HepG2 (cell line): ENCODE results near the gene BIRC5. TPM values are rescaled to one million over a fixed set of nuclear protein-coding genes. Genes with fewer than 3 reads are reported as not detected.

Source experiments
- AKAP8 ChIP-seq: sonication (generic); formaldehyde crosslinking; IDR thresholded peaks from 2 replicates; pipeline ENCODE4 v1.5.1; 2020; ENCODE audit warnings: mild to moderate bottlenecking, missing genetic modification reagents
- GLI4 ChIP-seq: sonication (generic); formaldehyde crosslinking; IDR thresholded peaks from 2 replicates; pipeline ENCODE4 v1.5.1; 2020; ENCODE audit warnings: missing genetic modification reagents, mild to moderate bottlenecking, moderate library complexity, borderline replicate concordance
- GPBP1L1 ChIP-seq: sonication (generic); formaldehyde crosslinking; IDR thresholded peaks from 2 replicates; pipeline ENCODE4 v1.5.0; 2020; ENCODE audit warnings: mild to moderate bottlenecking, missing genetic modification reagents
- IKZF1 ChIP-seq: fragments of 450-650 bp; IDR thresholded peaks from 2 replicates; pipeline ENCODE4 v1.7.1; 2016
- LRRFIP1 ChIP-seq: sonication (generic); formaldehyde crosslinking; conservative IDR thresholded peaks from 2 replicates; pipeline ENCODE4 v1.4.0; 2020; ENCODE audit warnings: missing genetic modification reagents
- MAFK ChIP-seq, 2 experiments: IDR thresholded peaks in 1 of 2; conservative IDR thresholded peaks in 1 of 2; 2 replicates each; pipeline ENCODE4 v1.6.1; 2011; ENCODE audit warnings: improper control_type of control experiment in 2 of 2, low read length in 2 of 2
- RBFOX2 ChIP-seq: fragments of 200-400 bp; formaldehyde crosslinking; IDR thresholded peaks from 2 replicates; pipeline ENCODE4 v1.6.1; 2017; ENCODE audit warnings: low read depth, mild to moderate bottlenecking, low read length
- SMAD3 ChIP-seq: sonication (generic); formaldehyde crosslinking; IDR thresholded peaks from 2 replicates; pipeline ENCODE4 v1.4.0; 2020; ENCODE audit warnings: missing genetic modification reagents
- SOX13 ChIP-seq, 3 experiments: fragments of 450-650 bp in 1 of 3; sonication (generic) in 1 of 3; formaldehyde crosslinking in 1 of 3; IDR thresholded peaks in 2 of 3; conservative IDR thresholded peaks in 1 of 3; 2 replicates each; pipeline versions ENCODE4 v1.5.0 to v1.6.1; 2016 to 2020; ENCODE audit warnings: antibody characterized with exemption in 1 of 3, mild to moderate bottlenecking in 1 of 3, missing compliant biosample characterization in 1 of 3, missing genetic modification reagents in 1 of 3, moderate library complexity in 1 of 3
- SP140L ChIP-seq: sonication (generic); formaldehyde crosslinking; IDR thresholded peaks from 2 replicates; pipeline ENCODE4 v1.4.0; 2020; ENCODE audit warnings: missing genetic modification reagents, borderline replicate concordance
- TCF12 ChIP-seq, 2 experiments: fragments of 450-650 bp in 1 of 2; sonication (generic) in 1 of 2; formaldehyde crosslinking in 1 of 2; IDR thresholded peaks; 2 replicates each; pipeline versions ENCODE4 v1.6.1 to v1.8.0; 2017 to 2022; ENCODE audit warnings: antibody characterized with exemption in 1 of 2, mild to moderate bottlenecking in 1 of 2, missing genetic modification reagents in 1 of 2, moderate library complexity in 1 of 2
- TCF7 ChIP-seq: sonication (generic); IDR thresholded peaks from 2 replicates; pipeline ENCODE4 v1.6.1; 2016; ENCODE audit warnings: antibody characterized with exemption, low read depth
- XBP1 ChIP-seq: sonication (generic); formaldehyde crosslinking; IDR thresholded peaks from 2 replicates; pipeline ENCODE4 v1.5.0; 2020; ENCODE audit warnings: missing genetic modification reagents
- ZFYVE20 ChIP-seq: sonication (generic); formaldehyde crosslinking; IDR thresholded peaks from 2 replicates; pipeline ENCODE4 v1.8.0; 2023; ENCODE audit warnings: low read depth, mild to moderate bottlenecking, moderate library complexity, missing genetic modification reagents, borderline replicate concordance
- ZNF501 ChIP-seq: sonication (generic); formaldehyde crosslinking; IDR thresholded peaks from 2 replicates; pipeline ENCODE4 v1.5.1; 2020; ENCODE audit warnings: mild to moderate bottlenecking, moderate library complexity, missing genetic modification reagents
- ZNF512 ChIP-seq: sonication (generic); formaldehyde crosslinking; IDR thresholded peaks from 2 replicates; pipeline ENCODE4 v1.4.0; 2020; ENCODE audit warnings: mild to moderate bottlenecking, missing genetic modification reagents
- ZNF713 ChIP-seq: sonication (generic); formaldehyde crosslinking; IDR thresholded peaks from 2 replicates; pipeline ENCODE4 v1.4.0; 2020; ENCODE audit warnings: mild to moderate bottlenecking, missing genetic modification reagents
- ZNF761 ChIP-seq: sonication (generic); formaldehyde crosslinking; conservative IDR thresholded peaks from 2 replicates; pipeline ENCODE4 v1.4.0; 2020; ENCODE audit warnings: mild to moderate bottlenecking, missing genetic modification reagents
- ZNF83 ChIP-seq: sonication (generic); formaldehyde crosslinking; IDR thresholded peaks from 2 replicates; pipeline ENCODE4 v1.4.0; 2020; ENCODE audit warnings: missing genetic modification reagents, mild to moderate bottlenecking, borderline replicate concordance
- ZNF850 ChIP-seq: sonication (generic); formaldehyde crosslinking; conservative IDR thresholded peaks from 2 replicates; pipeline ENCODE4 v1.9.0; 2021; ENCODE audit warnings: mild to moderate bottlenecking, missing genetic modification reagents
- polyA plus RNA-seq, 8 experiments: library from polyadenylated mRNA; depleted of rRNA in 3 of 8; stranded (reverse) in 7 of 8; unstranded in 1 of 8; fragments of >200 nt; fragmentation: Illumina TruSeq in 4 of 8; extraction: Trizol in 4 of 8; gene quantifications; 2 replicates each; pipeline versions ENCODE4 v1.2.1 to v1.2.3, GENCODE V29; 2011 to 2016; ENCODE audit warnings: low read depth in 4 of 8, missing spikeins in 1 of 8, mixed read lengths in 1 of 8; ENCODE audit not compliant: insufficient read depth in 1 of 8
- total RNA-seq, 5 experiments: library from RNA; depleted of rRNA; stranded (reverse); fragments of >200 nt; fragmentation: Illumina TruSeq; extraction: Trizol; gene quantifications; 2 replicates each; pipeline ENCODE4 v1.2.3, GENCODE V29; 2016; ENCODE audit warnings: low read depth in 1 of 5
- TF ChIP-seq, protein P1 (sequence below): sonication (generic); formaldehyde crosslinking; IDR thresholded peaks from 2 replicates; pipeline ENCODE4 v1.5.0; 2020; ENCODE audit warnings: mild to moderate bottlenecking, missing genetic modification reagents, moderate library complexity

BIRC5 gene
- total and polyA plus RNA-seq, 2 of the 13 experiments (the other 11 are each of a cell fraction or from before 2014, with no cell fraction given), result 30.3 to 135 TPM

GRCh38 chr17:78186692-78187595, 27.1 kb upstream of the BIRC5 start, which contains the start of the genes AFMID and TK1 (continued):
- peak; percentile 79; the same call in 1 of the 2 replicates for TF ChIP-seq ZNF501 (CRISPR knock-in tag)
- 0 out of 2 replicates have a peak, but pooled peaks have one; percentile 44 for TF ChIP-seq ZNF83 (CRISPR knock-in tag)
- no peak for TF ChIP-seq ZNF512
- no peak for TF ChIP-seq TCF12 (IDR thresholded peaks at IDR 0.05)
- no peak for TF ChIP-seq TCF12 (CRISPR knock-in tag; IDR thresholded peaks at IDR 0.05)
- no peak for TF ChIP-seq ZNF713 (CRISPR knock-in tag)
- no peak; a peak in 1 of 4 replicates for TF ChIP-seq MAFK (conservative IDR thresholded peaks at IDR 0.05 in 1 of 2, IDR thresholded peaks at IDR 0.05 in 1 of 2; ENCODE audit: low read length in 2 of 2)
- TF ChIP-seq ZFYVE20 (CRISPR knock-in tag), result peak; percentile 99
- TF ChIP-seq XBP1 (CRISPR knock-in tag), result peak; percentile 66
- no peak for TF ChIP-seq TCF7
- TF ChIP-seq IKZF1, result no peak
- 0 out of 2 replicates have a peak, but pooled peaks have one; percentile 50 for TF ChIP-seq GLI4 (CRISPR knock-in tag)
- TF ChIP-seq ZNF850 (CRISPR knock-in tag), result no peak; the same call in 1 of the 2 replicates
- TF ChIP-seq SP140L, result no peak; the same call in 1 of the 2 replicates
- TF ChIP-seq AKAP8 (CRISPR knock-in tag), result no peak
- peak; percentile 81 for TF ChIP-seq RBFOX2
- TF ChIP-seq SOX13 (IDR thresholded peaks at IDR 0.05), result no peak
- TF ChIP-seq SOX13 (CRISPR knock-in tag; conservative IDR thresholded peaks at IDR 0.05 in 1 of 2, IDR thresholded peaks at IDR 0.05 in 1 of 2), result peak in 1 of 2 experiments; percentile 50; a peak in 2 of 4 replicates
- TF ChIP-seq GPBP1L1, result no peak
- peak; percentile 13; the same call in 1 of the 2 replicates for TF ChIP-seq LRRFIP1 (CRISPR knock-in tag)
- TF ChIP-seq SMAD3, result no peak
- no peak for TF ChIP-seq ZNF761
- TF ChIP-seq, protein P1, sequence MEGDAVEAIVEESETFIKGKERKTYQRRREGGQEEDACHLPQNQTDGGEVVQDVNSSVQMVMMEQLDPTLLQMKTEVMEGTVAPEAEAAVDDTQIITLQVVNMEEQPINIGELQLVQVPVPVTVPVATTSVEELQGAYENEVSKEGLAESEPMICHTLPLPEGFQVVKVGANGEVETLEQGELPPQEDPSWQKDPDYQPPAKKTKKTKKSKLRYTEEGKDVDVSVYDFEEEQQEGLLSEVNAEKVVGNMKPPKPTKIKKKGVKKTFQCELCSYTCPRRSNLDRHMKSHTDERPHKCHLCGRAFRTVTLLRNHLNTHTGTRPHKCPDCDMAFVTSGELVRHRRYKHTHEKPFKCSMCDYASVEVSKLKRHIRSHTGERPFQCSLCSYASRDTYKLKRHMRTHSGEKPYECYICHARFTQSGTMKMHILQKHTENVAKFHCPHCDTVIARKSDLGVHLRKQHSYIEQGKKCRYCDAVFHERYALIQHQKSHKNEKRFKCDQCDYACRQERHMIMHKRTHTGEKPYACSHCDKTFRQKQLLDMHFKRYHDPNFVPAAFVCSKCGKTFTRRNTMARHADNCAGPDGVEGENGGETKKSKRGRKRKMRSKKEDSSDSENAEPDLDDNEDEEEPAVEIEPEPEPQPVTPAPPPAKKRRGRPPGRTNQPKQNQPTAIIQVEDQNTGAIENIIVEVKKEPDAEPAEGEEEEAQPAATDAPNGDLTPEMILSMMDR (CRISPR knock-in tag), result peak; percentile 98
